ENCODE results near the gene DEAF1. TPM values are rescaled to one million over a fixed set of nuclear protein-coding genes. Genes with fewer than 3 reads are reported as not detected.

DEAF1 gene
- total RNA-seq, 1 donor from 2014 or later: 48.1 TPM

DNA sequence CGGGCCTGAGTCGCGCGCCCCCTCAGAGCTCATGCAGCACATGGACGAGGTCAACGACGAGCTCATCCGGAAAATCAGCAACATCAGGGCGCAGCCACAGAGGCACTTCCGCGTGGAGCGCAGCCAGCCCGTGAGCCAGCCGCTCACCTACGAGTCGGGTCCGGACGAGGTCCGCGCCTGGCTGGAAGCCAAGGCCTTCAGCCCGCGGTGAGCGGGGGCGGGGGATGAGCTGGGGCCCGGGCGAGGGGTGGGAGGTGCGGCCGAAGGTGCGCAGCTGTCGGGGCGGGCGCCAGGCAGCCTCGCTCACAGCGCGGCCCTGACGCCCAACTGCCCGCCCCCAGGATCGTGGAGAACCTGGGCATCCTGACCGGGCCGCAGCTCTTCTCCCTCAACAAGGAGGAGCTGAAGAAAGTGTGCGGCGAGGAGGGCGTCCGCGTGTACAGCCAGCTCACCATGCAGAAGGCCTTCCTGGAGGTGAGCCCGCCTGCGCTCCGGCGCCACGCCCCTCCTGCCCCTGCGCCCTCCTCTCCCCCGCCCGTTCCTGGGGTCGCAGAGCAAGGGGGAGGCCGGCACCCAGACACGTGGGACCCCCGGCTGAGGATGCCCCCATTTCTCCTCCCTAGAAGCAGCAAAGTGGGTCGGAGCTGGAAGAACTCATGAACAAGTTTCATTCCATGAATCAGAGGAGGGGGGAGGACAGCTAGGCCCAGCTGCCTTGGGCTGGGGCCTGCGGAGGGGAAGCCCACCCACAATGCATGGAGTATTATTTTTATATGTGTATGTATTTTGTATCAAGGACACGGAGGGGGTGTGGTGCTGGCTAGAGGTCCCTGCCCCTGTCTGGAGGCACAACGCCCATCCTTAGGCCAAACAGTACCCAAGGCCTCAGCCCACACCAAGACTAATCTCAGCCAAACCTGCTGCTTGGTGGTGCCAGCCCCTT lies 31.5 kb upstream of the DEAF1 start:
- Mint-ChIP-seq H3K9me3 (no peaks in the 10 kb centered on the region), H3K4me1 (ENCODE audit: unreplicated experiment) (peaks cover 9% of the 10 kb centered on the region), H3K27ac (peak overlapping the region; percentile 18), H3K4me3 (no peak overlapping the region), H3K27me3 (peaks cover 24% of the 10 kb centered on the region), H3K36me3 (no peaks in the 10 kb centered on the region)
- peak; percentile 81 for DNase-seq (ENCODE audit: extremely low spot score, unreplicated experiment)
- TF ChIP-seq, protein P1, sequence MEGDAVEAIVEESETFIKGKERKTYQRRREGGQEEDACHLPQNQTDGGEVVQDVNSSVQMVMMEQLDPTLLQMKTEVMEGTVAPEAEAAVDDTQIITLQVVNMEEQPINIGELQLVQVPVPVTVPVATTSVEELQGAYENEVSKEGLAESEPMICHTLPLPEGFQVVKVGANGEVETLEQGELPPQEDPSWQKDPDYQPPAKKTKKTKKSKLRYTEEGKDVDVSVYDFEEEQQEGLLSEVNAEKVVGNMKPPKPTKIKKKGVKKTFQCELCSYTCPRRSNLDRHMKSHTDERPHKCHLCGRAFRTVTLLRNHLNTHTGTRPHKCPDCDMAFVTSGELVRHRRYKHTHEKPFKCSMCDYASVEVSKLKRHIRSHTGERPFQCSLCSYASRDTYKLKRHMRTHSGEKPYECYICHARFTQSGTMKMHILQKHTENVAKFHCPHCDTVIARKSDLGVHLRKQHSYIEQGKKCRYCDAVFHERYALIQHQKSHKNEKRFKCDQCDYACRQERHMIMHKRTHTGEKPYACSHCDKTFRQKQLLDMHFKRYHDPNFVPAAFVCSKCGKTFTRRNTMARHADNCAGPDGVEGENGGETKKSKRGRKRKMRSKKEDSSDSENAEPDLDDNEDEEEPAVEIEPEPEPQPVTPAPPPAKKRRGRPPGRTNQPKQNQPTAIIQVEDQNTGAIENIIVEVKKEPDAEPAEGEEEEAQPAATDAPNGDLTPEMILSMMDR (conservative IDR thresholded peaks at IDR 0.05): no peak

DNA sequence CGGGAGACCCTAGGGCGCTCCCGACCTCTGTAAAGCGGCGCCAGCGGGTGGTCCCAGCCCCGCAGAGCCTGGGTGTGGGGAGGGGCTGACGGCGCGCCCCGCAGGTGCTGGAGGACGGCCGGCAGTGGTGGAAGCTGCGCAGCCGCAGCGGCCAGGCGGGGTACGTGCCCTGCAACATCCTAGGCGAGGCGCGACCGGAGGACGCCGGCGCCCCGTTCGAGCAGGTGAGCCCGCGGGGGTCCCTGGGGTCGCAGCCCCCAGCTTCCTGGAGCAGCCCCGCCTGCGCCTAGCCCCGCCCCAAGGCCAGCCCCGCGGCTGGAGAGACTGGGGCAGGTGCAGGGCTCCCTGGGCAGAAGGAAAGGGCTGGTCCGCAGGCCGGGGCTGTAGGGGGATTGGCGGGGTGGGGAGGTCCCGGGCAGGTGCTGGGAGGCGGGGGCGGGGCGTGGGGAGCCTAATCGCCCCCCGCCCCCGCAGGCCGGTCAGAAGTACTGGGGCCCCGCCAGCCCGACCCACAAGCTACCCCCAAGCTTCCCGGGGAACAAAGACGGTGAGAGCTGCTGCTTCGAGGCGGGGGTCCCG lies 30.7 kb upstream of the DEAF1 start:
- Mint-ChIP-seq H3K27ac (no peak overlapping the region), H3K27me3 (peaks cover 24% of the 10 kb centered on the region), H3K36me3 (no peaks in the 10 kb centered on the region), H3K4me3 (no peak overlapping the region), H3K9me3 (no peaks in the 10 kb centered on the region), H3K4me1 (ENCODE audit: unreplicated experiment) (peaks cover 9% of the 10 kb centered on the region)
- TF ChIP-seq, protein P1 (conservative IDR thresholded peaks at IDR 0.05): no peak
- DNase-seq (ENCODE audit: extremely low spot score, unreplicated experiment): no peak

DNA sequence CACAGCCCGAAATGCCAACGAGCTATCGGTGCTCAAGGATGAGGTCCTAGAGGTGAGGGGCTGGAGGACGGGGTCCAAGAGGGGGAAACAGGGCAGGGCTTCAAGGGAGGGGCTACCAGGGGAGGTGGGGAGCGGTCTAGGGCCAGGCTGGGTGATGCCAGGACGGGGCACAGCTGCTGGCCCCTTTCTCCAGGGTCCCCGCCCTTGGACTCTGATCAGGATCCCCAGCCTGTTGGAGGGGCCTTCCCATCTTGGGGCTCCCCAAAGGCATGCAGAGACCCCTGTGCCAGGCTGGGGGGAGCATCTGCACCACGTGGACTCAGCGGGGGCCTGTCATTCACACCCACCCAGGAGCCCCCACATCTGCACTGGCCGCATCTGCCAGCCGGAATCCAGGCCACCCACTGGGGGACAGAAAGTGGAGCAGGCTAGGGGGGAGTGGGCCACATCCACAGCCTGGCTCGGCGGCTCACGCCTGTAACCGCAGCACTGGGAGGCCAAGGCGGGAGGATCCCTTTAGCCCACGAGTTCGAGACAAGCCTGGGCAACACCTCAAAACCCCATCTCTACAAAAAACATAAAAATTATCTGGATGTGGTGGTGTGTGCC lies 29.9 kb upstream of the DEAF1 start:
- DNase-seq (ENCODE audit: extremely low spot score, unreplicated experiment): peak; percentile 68
- Mint-ChIP-seq H3K4me1 (ENCODE audit: unreplicated experiment) (peaks cover 7% of the 10 kb centered on the region), H3K27me3 (peaks cover 26% of the 10 kb centered on the region), H3K27ac (peak overlapping the region; percentile 39), H3K4me3 (peak overlapping the region; percentile 68), H3K36me3 (no peaks in the 10 kb centered on the region), H3K9me3 (no peaks in the 10 kb centered on the region)
- TF ChIP-seq, protein P1 (conservative IDR thresholded peaks at IDR 0.05): no peak

DNA sequence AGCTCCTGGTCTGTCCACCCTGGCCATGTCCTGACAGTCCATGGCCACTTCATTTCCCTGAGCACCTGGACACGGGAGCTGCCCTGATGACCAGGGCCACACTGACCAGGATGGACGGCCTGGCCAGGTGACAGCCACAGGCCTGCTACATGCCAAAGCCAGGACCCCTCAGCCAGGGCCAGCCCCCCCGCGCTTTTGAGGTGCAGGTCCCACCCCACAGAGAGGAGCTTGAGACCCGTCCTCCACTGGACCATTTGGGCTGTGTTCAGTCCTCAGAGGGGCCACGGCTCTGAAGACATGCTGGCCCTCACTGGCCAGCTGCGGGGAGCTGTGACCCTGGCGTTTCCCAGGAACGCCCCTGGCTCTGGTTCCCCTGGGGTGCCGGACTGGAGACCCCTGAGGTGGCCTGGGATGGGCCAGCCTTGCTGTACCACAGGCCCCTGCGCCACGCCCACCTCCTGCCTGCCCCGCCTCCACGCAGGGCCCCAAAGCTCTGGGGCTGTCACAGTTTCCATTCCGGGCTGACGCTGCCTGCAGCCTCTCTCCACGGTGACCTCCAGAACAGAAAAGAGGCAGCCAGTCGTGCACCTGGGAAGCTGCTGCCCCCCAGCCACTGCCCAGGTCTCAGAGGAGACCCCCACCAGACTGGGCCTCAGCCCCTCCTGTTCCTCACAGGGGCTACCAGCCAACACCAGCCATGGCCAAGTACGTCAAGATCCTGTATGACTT lies 29.2 kb upstream of the DEAF1 start:
- no peaks in the 10 kb centered on the region for H3K9me3 Mint-ChIP-seq
- TF ChIP-seq, protein P1 (conservative IDR thresholded peaks at IDR 0.05): no peak
- H3K36me3 Mint-ChIP-seq: no peaks in the 10 kb centered on the region
- H3K4me1 Mint-ChIP-seq (ENCODE audit: unreplicated experiment): peaks cover 8% of the 10 kb centered on the region
- H3K4me3 Mint-ChIP-seq: peak overlapping the region; percentile 25
- peak overlapping the region; percentile 94 for H3K27ac Mint-ChIP-seq
- H3K27me3 Mint-ChIP-seq: peaks cover 30% of the 10 kb centered on the region
- DNase-seq (ENCODE audit: extremely low spot score, unreplicated experiment): no peak

DNA sequence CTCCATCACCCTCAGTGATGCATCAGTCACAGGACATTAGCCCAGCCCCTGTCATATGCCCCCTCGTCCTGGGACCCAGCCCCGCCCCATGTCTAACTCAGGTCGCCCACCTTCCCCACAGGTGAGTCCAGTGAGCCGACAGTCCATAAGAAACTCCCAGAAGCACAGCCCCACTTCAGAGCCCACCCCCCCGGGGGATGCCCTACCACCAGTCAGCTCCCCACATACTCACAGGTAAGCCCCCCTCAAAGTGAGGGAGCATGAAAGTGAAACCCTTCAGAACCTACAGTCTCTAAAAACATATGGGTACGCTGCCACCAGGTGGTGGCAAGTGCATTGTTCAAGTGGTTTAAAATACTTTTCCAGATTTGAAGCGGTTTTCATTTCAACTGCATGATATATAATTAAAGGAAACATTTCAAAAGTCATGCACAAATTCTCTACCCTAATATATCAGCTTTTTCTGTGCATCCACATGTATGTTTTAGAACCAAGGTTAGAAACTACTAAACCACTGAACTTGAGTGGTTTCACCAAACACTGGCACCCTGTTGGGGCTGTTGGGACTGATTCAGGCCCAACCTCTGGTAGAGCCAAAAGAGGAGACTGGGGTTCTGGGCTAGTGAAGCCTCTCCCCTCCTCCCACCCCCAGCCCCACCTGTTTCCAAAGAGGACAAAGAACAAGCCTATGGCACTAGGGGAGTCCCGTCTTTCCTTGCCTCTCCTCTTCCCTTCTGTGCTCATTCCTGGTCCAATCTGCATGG lies 28.3 kb upstream of the DEAF1 start:
- no peak for DNase-seq (ENCODE audit: extremely low spot score, unreplicated experiment)
- Mint-ChIP-seq H3K27ac (peak overlapping the region; percentile 94), H3K9me3 (no peaks in the 10 kb centered on the region), H3K4me3 (peak overlapping the region; percentile 49), H3K27me3 (peaks cover 32% of the 10 kb centered on the region), H3K4me1 (ENCODE audit: unreplicated experiment) (peaks cover 9% of the 10 kb centered on the region), H3K36me3 (no peaks in the 10 kb centered on the region)
- TF ChIP-seq, protein P1 (conservative IDR thresholded peaks at IDR 0.05): peak; percentile 73
